GM19351 (cell line): Measurements from ENCODE around the gene ST6GALNAC2.
"Not testable (repeated sequence)": the region's sequence is repeated elsewhere in the genome, so short reads cannot be mapped to it uniquely, and the experiment has no call there.

Experiments used
- ATAC-seq: cut with Tn5 transposase; IDR thresholded peaks from one replicate; pipeline ENCODE4 v1.9.1; 2021; ENCODE audit warnings: mild to moderate bottlenecking, moderate library complexity; ENCODE audit not compliant: unreplicated experiment

The ST6GALNAC2 gene

DNA sequence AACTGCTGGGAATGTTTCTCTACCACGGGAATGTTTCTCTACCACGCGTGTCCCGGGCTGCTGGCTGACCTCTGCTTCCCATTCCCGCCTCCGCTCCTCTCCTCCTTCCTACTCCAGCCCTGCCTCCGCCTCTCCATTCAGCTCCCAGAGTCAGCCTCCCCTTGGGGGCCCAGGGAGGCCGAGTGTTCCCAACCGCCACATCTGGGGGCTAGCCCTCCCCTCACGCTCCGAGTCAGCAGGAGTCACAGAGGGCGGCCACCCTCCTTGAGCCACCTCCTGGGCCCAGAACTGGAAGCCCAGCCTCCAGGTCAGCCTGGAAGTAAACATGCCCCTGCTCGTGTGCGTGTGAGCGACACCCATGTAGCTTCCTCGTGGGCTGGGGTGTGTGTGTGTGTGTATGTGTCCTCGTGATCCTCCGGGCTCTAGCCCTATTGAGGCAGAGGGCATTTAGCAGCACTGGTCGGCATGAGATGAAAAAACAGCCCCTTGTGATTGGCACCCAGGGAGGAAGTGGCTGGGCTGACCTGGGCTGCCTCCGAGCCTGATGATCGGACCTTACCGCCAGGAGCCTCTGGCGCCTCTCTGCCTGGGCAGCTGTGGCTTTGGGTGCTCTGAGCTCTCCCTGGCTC, 55.5 kb downstream of the ST6GALNAC2 start:
- ATAC-seq: no peak

DNA sequence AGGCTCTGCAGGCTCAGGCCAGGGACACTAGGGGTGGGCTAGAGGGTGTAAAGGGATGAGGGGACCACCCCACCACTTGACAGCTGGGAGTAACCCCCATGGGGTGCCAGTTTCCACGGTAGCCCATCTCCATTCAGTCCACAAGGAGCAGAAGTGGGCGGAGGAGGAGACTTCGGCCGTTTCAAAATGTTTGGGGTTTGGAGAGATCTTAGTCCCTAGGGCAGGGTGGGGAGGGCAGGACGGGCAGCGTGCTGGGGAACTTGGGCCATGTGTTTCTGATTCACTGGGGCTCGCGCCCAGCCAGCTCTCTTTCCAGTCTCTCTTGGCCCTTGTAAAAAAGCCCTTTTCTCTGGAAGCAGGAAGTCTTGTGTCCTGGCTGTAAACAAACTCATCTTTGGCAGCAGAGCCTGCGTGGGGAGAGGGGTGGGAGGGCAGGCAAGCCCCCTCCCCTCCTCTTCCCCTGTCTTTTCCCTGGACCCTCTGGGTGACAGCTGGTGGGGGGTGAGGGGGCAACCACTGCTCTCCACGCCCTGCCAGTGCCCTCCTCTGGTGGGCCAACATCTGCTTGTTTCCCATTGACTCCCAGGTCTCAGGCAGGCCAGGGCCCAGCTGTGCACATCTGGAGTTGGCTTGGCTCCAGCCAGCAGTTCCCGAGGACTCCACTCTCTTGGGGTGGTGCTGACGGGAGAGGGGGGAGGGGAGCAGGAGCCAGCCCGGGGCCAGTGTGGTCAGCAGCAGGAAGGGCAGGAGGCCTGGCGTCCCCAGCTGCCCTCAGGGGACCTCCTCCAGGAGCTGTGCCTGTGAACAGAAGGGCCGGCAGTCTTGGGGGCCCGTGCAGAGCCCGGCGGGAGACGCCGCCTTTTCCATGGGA, 56.2 kb downstream of the ST6GALNAC2 start:
- no peak for ATAC-seq

DNA sequence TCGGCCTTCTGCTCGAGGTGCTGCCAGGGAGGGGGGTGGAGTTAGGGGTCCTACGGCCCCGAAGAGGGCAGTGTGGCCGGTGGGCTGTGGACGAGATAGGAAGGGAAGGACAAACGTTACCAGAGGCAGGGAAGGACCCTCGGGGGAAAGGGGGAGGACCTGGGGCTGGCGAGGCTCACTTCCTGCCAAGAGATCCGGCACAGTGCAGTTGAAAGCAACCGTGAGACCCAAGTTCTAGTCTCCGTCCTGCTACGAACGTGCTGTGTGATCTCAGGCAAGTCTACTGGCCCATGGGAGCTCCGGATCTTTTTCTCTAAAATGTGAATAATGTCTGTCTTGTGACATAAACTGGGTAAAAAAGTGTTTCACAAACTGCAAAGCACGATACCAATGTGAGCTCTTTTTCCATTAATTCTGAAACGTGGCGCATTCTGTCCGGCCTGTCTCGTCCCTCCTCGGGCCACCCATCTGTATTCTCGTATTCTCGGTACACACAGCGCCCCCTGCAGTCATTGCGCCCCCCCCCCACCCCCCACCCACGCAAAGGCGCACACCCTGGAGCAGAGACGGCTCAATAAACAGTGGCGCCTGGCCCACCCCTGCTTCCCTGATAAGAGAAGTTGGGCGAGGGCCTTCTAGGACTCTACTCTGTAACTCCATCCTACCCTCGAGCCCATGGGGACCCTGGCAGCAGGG, 57.0 kb downstream of the ST6GALNAC2 start:
- no peak for ATAC-seq

DNA sequence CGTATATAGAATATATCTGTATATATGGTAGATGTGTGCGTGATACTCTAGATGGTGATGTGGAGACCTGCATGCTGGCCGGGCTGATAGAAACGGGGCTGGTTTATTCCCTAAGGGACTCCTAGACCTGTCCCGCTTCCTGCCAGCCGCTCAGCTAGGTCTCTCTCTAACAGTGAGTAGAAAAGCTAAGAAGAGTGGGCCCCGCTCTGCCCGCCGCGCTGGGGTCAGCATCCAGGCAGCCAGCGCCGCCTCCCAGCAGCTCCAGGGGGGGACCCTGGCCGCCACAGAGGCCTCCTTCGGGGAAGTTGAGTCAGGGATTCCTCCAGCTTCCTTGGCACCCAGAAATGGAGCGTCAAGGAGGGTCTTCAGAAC, 57.5 kb downstream of the ST6GALNAC2 start:
- peak; percentile 35 for ATAC-seq

DNA sequence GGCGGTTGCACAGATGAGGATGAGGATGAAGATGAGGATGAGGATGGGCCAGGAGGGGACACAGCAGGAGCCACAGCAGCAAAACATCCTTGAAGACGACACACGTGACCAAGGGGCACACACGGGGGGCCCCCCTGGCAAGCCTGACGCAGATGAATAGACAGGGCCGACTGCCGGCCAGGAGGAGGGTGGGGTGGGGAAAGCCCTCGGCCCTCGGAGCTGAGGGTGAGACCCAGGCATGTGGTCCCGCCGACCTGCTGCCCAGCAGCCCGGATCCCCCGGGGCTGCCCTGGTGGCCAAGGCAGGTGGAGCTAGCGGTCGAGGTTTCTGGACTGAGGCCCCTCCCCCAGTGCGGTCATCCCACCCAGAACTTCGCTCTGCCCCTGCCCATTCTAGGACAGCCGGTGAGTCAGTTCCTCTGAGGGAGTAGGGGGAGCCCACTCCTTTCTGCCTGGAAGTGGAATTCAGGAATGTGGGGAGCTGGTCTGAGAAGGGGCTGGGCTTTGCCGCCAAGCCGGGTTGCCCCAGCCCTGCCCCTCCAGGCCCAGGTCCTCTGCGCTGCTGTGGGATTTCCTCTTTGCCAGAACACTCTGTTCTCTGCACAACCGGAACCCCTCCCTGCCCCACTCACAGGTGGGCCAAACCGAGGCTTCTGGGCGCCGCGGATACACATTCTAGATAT, 58.1 kb downstream of the ST6GALNAC2 start:
- ATAC-seq: peak; percentile 42

DNA sequence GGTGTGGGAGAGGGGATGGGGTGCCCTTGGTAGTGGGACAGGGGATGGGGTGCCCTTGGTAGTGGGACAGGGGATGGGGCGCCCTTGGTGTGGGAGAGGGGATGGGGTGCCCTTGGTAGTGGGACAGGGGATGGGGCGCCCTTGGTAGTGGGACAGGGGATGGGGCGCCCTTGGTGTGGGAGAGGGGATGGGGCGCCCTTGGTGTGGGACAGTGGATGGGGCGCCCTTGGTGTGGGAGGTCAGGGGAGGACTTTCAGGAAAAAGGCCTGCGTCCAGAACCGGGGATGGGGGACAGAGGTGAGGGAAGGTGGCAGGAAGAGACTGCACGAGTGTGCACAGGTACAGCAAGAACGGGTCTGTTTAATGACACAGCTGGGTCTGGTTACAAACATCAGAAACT, 58.6 kb downstream of the ST6GALNAC2 start:
- not testable (repeated sequence) for ATAC-seq

DNA sequence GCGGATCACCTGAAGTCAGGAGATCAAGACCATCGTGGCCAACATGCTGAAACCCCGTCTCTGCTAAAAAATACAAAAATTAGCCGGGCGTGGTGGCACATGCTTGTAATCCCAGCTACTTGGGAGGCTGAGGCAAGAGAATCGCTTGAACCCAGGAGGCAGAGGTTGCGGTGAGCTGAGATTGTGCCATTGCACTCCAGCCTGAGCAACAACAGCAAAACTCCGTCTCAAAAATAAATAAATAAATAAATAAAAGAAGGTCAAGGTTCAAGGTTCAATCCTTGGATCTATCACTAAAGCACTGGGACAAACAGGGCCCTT, 60.2 kb downstream of the ST6GALNAC2 start:
- ATAC-seq: not testable (repeated sequence)

DNA sequence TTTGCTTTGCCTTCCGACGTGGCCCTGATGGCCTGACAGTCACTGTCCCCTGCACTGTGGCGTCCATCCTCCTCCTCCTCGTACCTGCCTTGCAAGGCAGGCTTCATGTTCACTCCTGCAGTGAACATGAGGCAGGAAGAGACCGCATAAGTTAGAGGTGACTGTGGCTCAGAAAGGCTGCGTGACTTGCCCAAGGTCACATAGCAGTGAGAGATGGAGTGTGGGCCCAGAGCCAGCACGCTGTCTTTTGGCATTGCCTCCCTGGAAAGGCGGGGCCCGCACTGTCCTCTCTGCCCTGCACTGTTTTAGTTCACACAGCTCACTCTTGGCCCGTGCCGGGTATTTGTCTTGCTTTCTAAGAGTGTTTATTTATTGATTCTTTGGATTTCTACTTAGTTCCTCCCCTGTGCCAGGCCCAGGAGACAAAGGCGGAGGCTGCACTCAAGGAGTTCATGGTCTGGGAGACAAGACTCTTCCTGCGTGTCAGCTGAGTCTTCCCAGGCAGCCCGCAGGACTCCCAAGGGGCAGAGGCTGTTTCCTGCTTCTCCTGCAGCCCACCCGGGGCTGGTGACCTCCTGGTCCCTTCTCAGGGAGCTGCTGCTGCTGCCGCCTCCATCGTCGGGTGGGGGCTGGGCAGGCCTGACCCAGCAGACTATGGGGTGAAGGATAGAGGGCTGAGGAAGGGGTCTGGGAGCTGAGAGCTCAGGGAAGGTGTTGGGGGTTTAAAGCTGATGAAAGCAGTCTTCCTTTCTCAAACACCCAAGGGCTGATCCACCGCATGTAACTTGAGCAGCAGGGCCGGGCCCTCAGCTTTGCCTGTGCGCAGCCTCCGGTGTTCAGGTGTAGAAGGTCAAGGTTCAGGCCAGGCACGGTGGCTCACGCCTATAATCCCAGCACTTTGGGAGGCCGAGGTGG, 60.8 kb downstream of the ST6GALNAC2 start:
- ATAC-seq: no peak

DNA sequence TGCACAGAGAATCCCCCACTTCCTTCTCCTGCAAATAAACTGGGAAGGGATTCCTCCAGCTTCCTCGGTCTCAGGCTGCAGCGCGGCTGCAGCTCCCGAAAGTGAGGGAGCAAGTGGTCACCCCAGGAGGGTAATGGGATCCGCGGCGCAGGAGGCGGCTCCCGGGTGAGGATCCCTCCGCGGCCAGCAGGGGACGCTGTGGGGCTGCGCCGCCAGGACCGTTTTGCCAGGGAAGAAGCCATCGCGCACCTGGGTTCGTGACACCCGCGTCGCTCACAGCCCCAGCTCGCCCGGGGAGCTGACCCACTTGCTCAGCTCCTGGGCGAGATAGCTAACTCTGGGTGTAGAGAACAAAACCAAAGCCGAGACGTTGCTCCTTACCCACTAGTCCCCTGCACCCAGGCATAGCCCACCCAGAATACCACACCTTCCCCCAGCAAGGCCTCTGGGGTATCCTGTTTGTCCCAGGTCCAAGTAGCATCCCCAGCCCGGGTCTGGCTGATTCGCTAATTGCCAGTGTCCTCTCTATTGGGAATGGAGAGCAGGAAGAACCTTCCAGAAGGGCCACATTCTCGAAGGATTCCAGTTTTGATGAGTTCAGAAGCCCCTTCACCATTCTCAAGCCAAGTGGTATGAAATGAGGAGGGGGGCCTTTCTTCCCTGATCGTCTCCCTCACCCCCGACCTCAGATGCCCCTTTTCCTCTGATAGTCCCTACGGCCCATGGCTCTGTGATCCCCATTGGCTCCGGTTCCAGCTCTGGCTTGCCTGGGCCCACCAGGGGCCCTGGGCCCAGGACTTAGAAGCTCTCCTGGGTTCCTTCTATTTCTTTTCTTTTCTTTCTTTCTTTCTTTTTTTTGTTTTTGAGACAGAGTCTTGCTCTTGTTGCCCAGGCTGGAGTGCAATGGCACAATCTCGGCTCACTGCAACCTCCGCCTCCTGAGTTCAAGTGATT, 62.3 kb downstream of the ST6GALNAC2 start:
- peak; percentile 54 for ATAC-seq

DNA sequence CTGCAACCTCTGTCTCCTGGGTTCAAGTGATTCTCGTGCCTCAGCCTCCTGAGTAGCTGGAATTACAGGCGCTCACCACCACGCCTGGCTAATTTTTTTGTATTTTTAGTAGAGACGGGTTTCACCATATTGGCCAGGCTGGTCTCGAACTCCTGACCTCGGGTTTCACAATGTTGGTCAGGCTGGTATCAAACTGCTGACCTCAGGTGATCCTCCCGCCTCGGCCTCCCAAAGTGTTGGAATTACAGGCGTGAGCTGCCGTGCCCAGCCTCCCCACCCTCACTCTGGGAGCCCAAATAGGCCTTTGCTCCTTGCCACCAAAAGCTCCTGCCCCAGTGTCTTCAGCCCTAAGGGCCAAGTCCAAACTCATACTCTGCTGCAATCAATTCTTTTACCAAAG, 64.0 kb downstream of the ST6GALNAC2 start:
- ATAC-seq: not testable (repeated sequence)

DNA sequence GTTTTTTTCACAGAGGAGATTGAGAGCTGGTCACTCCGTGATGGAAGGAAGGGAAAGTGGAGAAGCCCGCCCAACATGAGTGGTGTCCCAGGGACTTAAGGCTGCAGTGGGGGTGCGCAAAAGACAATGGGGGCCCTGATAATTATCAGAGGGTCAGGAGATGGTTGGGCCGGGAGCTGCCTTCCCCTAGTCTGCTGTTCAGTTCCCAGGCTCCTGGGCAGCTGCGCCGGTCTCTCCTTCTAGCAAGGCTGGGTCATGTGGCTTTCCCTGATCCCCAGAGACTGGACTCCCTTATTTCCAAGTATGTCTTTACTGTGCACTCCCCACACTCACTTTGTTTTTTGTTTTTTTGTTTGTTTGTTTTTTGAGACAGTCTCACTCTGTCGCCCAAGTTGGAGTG, 64.4 kb downstream of the ST6GALNAC2 start:
- no peak for ATAC-seq

DNA sequence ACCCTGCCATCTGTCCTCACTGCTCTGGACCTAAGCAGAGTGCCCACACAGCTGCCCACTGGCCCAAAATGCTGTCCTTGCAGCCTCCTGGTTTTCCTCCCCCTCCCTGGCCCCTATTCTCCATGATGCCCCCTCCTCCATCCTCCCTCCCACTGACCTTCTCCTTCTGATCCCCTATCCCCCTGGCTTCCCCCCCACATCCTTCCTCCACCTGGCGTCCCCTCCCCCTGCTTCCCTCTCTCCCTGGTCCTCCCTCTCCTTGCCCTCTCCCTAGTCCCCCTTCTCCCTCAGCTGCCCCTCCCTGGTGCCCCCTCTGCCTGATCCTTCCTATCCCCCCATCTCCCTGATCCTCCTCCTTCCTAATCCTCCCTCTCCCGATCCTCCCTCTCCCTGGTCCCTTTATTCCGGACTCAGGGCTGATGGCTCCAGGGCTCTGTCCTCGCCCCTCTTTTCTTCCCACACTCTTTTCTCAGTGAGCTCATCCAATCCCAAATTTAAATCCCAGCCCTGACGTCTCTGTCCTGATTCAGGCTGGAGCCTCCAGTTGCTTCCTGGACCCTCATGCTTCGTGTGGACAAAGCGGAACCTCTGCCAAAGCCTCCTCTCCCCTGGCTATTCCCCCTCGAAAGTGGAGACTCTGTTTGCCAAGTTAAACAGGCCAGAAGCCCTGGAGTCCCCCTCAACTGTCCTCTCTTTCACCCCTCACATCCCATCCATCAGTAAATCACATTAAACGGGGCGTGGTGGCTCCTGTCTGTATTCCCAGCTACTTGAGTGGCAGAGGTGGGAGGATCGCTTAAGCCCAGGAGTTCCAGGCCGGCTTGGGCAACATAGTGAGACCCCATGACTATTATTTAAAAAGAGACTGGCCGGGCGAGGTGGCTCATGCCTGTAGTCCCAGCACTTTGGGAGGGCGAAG, 66.4 kb downstream of the ST6GALNAC2 start:
- no peak for ATAC-seq

DNA sequence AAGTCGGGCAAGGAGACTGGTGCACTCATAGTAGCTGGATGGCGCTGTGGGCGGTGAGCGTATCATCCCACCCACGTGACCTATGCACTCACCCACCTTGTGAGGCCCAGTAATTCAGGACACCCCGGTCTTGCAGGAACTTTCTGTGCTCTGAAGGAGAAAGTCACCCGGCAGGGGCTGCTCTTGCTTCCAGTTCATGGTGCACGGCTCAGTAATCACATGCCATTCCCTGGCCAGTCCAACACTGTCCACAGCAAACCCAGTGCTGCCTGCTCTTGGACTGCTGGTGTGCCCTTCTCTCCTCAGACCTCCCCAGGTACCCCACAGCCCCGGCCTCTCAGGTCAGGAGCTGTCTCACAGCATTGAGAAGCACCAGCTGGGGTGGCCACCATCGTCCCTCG, 68.0 kb downstream of the ST6GALNAC2 start:
- ATAC-seq: no peak
